GM12892 (cell line): Measurements from ENCODE around the gene PTMA.
A peak's percentile ranks its signal among the peaks of the same experiment; 100 is the strongest.

Source experiments
- DNase-seq: peaks from one replicate; pipeline ENCODE4 v3.0.0; 2011; ENCODE audit not compliant: insufficient read length
- FAIRE-seq: peaks from 2 replicates; lab custom pipeline; 2011; peaks lifted over from hg19 to GRCh38; lab: Jason Lieb, UNC
- POLR2A ChIP-seq: IDR thresholded peaks from 2 replicates; pipeline ENCODE4 v1.6.1; 2011; ENCODE audit warnings: low read depth, low read length, control low read depth
- POLR2AphosphoS5 ChIP-seq: IDR thresholded peaks from 2 replicates; pipeline ENCODE4 v1.6.1; 2011; ENCODE audit warnings: low read depth, low read length, control low read depth
- TAF1 ChIP-seq: IDR thresholded peaks from 2 replicates; pipeline ENCODE4 v1.6.1; 2011; ENCODE audit warnings: low read depth, mild to moderate bottlenecking, control low read depth, low read length, borderline replicate concordance

PTMA gene

GRCh38 chr2:231680285-231680991 lies 27.9 kb upstream of the PTMA start:
- DNase-seq (no peak), FAIRE-seq (no peak)
- TF ChIP-seq POLR2A (peak; percentile 22; the same call in 1 of the 2 replicates), POLR2AphosphoS5 (0 out of 2 replicates have a peak, but pooled peaks have one; percentile 58), TAF1 (no peak)

GRCh38 chr2:231680992-231681852 lies 27.1 kb upstream of the PTMA start:
- FAIRE-seq (peak; percentile 74), DNase-seq (peak; percentile 95)
- peak; percentile 70; the same call in 1 of the 2 replicates for TF ChIP-seq POLR2A
- TF ChIP-seq TAF1, result peak; percentile 39; the same call in 1 of the 2 replicates
- no peak for TF ChIP-seq POLR2AphosphoS5

DNA sequence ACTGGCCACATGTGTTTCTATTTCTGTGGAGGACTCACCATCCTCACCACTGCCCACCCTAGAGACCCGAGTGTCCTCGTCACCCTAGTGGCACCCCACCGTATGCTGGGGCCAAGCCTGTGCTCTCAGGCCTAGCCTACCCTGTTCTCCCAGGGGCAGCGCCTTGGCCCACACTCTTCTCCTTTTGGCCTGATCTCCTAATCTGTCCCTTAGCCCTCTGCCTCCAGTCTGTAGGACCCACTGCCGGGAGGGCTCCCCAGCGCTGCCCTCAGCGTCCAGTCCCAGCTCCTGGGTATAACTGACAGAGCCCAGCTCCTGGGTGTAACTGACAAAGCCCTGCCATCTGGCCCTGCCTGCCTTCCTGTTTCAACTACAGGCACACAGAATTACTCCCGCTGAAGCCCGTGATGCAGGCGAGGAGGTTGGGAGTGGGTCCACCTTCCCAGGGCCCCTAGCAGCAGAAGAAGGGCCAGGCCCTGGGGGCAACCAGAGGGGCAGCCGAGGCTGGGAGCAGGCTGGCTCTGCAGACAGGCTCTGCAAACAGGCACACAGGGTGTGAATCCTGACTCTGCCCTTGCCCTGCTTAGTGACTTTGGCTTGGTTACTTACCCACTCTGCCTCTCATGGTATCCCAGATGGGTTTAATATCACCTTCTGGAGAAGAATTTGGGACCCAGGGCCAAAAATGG lies 25.6 kb upstream of the PTMA start:
- DNase-seq, result no peak
- TF ChIP-seq POLR2A (no peak), POLR2AphosphoS5 (no peak), TAF1 (no peak)
- no peak for FAIRE-seq

- DNase-seq (no peak), FAIRE-seq (no peak)
- TF ChIP-seq TAF1, result no peak
- no peak for TF ChIP-seq POLR2AphosphoS5
- TF ChIP-seq POLR2A, result no peak
Observed at GRCh38 chr2:231683292-231684235, 24.8 kb upstream of the PTMA start.

DNA sequence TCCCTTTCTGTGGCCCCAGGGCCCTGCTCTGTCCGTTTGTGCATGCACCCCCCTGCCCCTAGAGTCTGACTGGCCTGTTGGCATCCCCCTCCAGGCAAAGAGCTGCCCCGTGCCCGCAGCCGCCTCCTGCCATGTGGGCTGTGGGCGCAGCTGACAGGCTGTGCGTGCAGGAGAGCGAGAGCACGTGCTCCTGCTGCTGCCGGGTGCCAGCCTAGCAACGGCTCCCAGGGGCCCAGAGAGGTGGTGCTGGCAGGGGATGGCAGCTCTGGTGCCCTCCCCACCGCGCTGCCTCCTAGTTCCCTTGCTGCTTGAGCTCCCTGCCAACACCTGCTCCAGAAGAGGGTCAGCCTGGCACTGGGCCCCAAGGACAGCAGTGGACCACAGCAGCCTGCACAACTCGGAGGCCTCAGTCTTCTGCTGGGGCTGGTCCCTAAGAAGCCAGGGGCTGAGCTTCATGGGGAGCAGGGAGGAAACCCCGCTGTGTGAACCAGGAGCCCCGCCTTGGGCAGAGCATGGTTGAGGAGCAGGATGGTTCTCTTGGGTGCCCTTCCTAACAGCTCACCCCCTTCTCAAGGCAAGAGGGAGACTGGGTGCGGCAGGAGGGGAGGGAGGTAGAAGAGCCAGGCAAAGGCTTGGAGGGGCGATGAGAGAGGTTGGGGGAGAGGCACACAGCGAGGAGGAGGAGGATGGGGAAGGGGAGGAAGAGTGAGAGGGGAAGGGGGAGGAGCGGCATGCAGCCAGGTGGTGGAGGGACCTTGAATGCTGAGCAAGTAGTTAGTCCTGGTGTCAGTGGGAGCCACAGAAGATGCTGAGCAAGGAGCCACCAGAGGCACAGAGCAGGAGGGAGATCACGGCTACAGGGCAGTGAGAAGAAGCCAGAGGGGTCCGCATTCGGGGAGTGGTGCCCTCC lies 23.8 kb upstream of the PTMA start:
- TF ChIP-seq POLR2AphosphoS5 (no peak), POLR2A (no peak)
- DNase-seq (no peak), FAIRE-seq (no peak)

DNA sequence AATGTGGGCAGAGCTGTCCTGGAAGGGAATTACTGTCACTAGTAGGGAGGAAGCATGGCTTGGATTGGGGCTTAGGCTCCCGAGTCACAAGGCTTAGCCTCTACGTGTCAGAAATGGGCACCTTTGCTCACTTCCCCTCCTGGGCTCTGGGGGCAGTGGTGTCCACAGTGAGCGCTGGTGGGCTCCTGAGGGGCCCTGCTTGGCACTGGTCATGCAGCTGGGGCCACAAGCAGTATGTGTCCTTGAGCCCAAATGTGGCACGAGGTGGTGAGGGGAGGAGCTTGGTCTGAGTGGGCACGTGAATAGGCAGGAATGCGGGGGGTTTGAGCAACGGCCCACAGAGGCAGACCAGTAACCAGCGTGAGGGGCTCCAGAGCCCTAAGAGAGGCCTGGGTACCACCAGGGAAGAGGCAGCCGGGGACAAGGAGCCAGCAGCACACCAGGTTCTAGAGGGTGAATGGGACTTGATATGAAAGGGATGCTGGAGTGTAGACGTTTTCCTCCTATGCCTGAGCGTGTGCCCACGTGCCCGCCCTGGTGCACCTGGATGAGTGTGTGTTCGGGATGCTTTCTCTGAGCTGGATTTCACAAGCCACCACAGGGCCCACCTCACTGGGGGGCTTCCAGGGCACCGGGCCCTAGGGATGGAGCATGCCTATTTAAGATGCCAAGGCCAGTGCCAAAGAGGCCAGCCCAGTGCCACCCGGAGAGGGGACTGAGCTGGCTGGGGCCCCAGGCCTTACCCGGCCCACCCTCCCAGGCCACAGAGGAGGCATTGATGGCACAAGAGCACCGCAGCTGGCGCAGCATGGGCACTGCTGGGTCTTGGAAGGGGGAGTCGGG lies 22.8 kb upstream of the PTMA start:
- TF ChIP-seq TAF1 (no peak), POLR2AphosphoS5 (no peak), POLR2A (no peak)
- FAIRE-seq (no peak), DNase-seq (no peak)

- DNase-seq (no peak), FAIRE-seq (no peak)
- no peak for TF ChIP-seq POLR2A
- TF ChIP-seq POLR2AphosphoS5, result no peak
- TF ChIP-seq TAF1, result no peak
Observed at GRCh38 chr2:231686192-231687100, 21.9 kb upstream of the PTMA start.

GRCh38 chr2:231687133-231687852 lies 21.0 kb upstream of the PTMA start:
- FAIRE-seq (peak; percentile 96), DNase-seq (peak; percentile 83)
- TF ChIP-seq TAF1, result no peak
- TF ChIP-seq POLR2AphosphoS5, result no peak
- no peak for TF ChIP-seq POLR2A
